ENCODE results near the gene EHD3.

EHD3 gene

DNA sequence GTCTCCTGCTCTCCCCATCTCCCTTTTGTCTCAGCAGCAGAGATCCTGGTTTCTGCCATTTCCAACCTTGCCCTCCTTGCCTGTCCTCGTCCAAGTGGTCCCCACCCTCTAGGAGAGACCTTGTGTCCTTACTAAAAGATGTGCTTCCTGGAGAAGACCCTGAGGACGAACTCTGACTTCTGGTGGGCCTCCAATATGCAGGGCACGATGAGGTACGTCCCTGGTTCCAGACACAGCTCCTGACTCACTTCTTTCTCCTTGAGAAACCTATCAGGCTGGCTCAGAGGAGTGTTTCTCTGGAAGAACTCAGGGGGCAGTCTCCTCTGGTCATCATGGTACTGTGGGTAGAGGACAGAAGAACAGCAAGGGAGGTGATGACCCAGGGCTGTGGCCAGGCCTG lies 44.8 kb upstream of the EHD3 start:
- no peak overlapping the region for H3K4me3 ChIP-seq (ENCODE audit: insufficient read depth, low read length, poor library complexity, severe bottlenecking)
- H3K36me3 ChIP-seq (ENCODE audit: low read length): no peaks in the 10 kb centered on the region
- no peak overlapping the region for H3K4me2 ChIP-seq (ENCODE audit: low read depth, low read length, poor library complexity, severe bottlenecking)
- 0 out of 2 replicates have a peak, but pooled peaks cover 1% of the 10 kb centered on the region for H3K9me3 ChIP-seq (ENCODE audit: insufficient read depth, low read length)
- H4K20me1 ChIP-seq (ENCODE audit: low read depth, low read length): no peaks in the 10 kb centered on the region
- no peaks in the 10 kb centered on the region for H3K79me2 ChIP-seq (ENCODE audit: insufficient read depth, low read length)
- H3K27ac ChIP-seq (ENCODE audit: low read depth, low read length): no peak overlapping the region
- no peak overlapping the region for H2AFZ ChIP-seq (ENCODE audit: low read depth, low read length, severe bottlenecking)
- TF ChIP-seq, protein P1, sequence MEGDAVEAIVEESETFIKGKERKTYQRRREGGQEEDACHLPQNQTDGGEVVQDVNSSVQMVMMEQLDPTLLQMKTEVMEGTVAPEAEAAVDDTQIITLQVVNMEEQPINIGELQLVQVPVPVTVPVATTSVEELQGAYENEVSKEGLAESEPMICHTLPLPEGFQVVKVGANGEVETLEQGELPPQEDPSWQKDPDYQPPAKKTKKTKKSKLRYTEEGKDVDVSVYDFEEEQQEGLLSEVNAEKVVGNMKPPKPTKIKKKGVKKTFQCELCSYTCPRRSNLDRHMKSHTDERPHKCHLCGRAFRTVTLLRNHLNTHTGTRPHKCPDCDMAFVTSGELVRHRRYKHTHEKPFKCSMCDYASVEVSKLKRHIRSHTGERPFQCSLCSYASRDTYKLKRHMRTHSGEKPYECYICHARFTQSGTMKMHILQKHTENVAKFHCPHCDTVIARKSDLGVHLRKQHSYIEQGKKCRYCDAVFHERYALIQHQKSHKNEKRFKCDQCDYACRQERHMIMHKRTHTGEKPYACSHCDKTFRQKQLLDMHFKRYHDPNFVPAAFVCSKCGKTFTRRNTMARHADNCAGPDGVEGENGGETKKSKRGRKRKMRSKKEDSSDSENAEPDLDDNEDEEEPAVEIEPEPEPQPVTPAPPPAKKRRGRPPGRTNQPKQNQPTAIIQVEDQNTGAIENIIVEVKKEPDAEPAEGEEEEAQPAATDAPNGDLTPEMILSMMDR (IDR thresholded peaks at IDR 0.05; ENCODE audit: insufficient read depth, low read length, poor library complexity, severe bottlenecking): no peak
- TF ChIP-seq EZH2phosphoT487 (conservative IDR thresholded peaks at IDR 0.05; ENCODE audit: low read length): no peak
- H3K9me2 ChIP-seq (replicated peaks; ENCODE audit: insufficient read depth, low read length): no peaks in the 10 kb centered on the region
- H3K27me3 ChIP-seq (ENCODE audit: low read length): no peaks in the 10 kb centered on the region
- H3K9ac ChIP-seq (ENCODE audit: low read length): no peak overlapping the region
- H3F3A ChIP-seq (ENCODE audit: insufficient read depth): no peaks in the 10 kb centered on the region

DNA sequence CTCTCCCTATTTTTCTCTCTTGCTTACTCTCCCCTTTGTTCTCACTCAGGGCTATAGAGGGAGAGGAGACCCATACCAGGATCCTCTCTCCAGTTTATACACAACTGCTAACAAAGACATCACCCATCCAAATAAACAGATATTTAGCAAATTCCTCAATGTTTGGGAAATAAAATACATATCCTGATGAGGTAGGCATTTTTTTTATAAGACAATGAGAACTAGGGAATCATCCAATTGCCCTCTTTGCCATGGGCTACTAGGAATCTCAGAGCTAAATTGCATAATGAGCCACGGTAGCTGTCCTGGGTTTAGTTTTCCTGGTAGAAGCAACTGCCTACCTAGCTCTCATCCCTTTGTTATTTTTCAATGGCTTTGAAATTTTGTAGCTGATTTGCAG lies 43.8 kb upstream of the EHD3 start:
- H3K4me3 ChIP-seq (ENCODE audit: insufficient read depth, low read length, poor library complexity, severe bottlenecking): no peak overlapping the region
- no peaks in the 10 kb centered on the region for H3F3A ChIP-seq (ENCODE audit: insufficient read depth)
- no peaks in the 10 kb centered on the region for H3K79me2 ChIP-seq (ENCODE audit: insufficient read depth, low read length)
- H3K9me2 ChIP-seq (replicated peaks; ENCODE audit: insufficient read depth, low read length): no peaks in the 10 kb centered on the region
- H2AFZ ChIP-seq (ENCODE audit: low read depth, low read length, severe bottlenecking): no peak overlapping the region
- no peak overlapping the region for H3K4me2 ChIP-seq (ENCODE audit: low read depth, low read length, poor library complexity, severe bottlenecking)
- H3K27ac ChIP-seq (ENCODE audit: low read depth, low read length): no peak overlapping the region
- no peak for TF ChIP-seq EZH2phosphoT487 (conservative IDR thresholded peaks at IDR 0.05; ENCODE audit: low read length)
- TF ChIP-seq, protein P1 (IDR thresholded peaks at IDR 0.05; ENCODE audit: insufficient read depth, low read length, poor library complexity, severe bottlenecking): no peak
- no peaks in the 10 kb centered on the region for H4K20me1 ChIP-seq (ENCODE audit: low read depth, low read length)
- no peak overlapping the region for H3K9ac ChIP-seq (ENCODE audit: low read length)
- H3K36me3 ChIP-seq (ENCODE audit: low read length): no peaks in the 10 kb centered on the region
- H3K27me3 ChIP-seq (ENCODE audit: low read length): no peaks in the 10 kb centered on the region
- H3K9me3 ChIP-seq (ENCODE audit: insufficient read depth, low read length): no peaks in the 10 kb centered on the region

DNA sequence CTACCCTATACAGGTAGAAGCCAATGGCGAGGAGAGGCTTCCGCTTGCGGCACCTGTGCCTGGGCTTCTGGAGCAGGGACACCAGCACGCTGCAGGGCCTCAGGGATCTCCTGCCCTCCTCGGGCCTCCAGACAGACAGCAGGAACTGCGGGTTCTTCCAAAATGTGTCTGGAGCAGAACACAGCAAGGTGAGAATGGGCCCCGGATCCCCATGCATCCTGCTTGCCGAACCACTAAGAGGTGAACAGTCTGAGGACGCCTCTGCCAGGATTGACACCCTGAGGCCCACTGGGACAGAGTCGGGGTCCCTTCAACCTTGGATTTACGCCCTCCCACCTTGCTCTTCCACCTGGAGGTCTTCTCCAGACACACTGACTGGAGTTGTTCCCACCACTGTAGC lies 42.0 kb upstream of the EHD3 start:
- Histone ChIP-seq H3K27ac (ENCODE audit: low read depth, low read length) (no peak overlapping the region), H3K4me3 (ENCODE audit: insufficient read depth, low read length, poor library complexity, severe bottlenecking) (no peak overlapping the region), H4K20me1 (ENCODE audit: low read depth, low read length) (no peaks in the 10 kb centered on the region), H2AFZ (ENCODE audit: low read depth, low read length, severe bottlenecking) (no peak overlapping the region), H3K9me2 (replicated peaks; ENCODE audit: insufficient read depth, low read length) (no peaks in the 10 kb centered on the region), H3F3A (ENCODE audit: insufficient read depth) (no peaks in the 10 kb centered on the region), H3K27me3 (ENCODE audit: low read length) (no peaks in the 10 kb centered on the region), H3K9ac (ENCODE audit: low read length) (no peak overlapping the region), H3K4me2 (ENCODE audit: low read depth, low read length, poor library complexity, severe bottlenecking) (no peak overlapping the region), H3K36me3 (ENCODE audit: low read length) (no peaks in the 10 kb centered on the region), H3K9me3 (ENCODE audit: insufficient read depth, low read length) (no peaks in the 10 kb centered on the region), H3K79me2 (ENCODE audit: insufficient read depth, low read length) (no peaks in the 10 kb centered on the region)
- TF ChIP-seq, protein P1 (IDR thresholded peaks at IDR 0.05; ENCODE audit: insufficient read depth, low read length, poor library complexity, severe bottlenecking): no peak
- no peak for TF ChIP-seq EZH2phosphoT487 (conservative IDR thresholded peaks at IDR 0.05; ENCODE audit: low read length)

All from SU-DHL-6 (cell line).